Measurements from ENCODE around the gene ANKRD23.

- TF ChIP-seq CTCF (conservative IDR thresholded peaks at IDR 0.05 in 1 of 2, IDR thresholded peaks at IDR 0.05 in 1 of 2; ENCODE audit: extremely low read depth in 1 of 2, insufficient read depth in 1 of 2, low read depth in 1 of 2, low read length in 2 of 2), result no peak
- no peak for TF ChIP-seq EZH2 (IDR thresholded peaks at IDR 0.05; ENCODE audit: borderline replicate concordance, low read length)
Measured at GRCh38 chr2:96839293-96839874, 4.4 kb downstream of the ANKRD23 start.

Data from mammary epithelial cell (primary cell).